GM12891 (cell line): Measurements from ENCODE around the gene ITGA8.
"Not testable (repeated sequence)": the region's sequence is repeated elsewhere in the genome, so short reads cannot be mapped to it uniquely, and the experiment has no call there.

ENCODE experiments used
- DNase-seq: peaks from one replicate; pipeline ENCODE4 v3.0.0; 2011; ENCODE audit warnings: low spot score; ENCODE audit not compliant: insufficient read length
- FAIRE-seq: peaks from 2 replicates; lab custom pipeline; 2011; peaks lifted over from hg19 to GRCh38; lab: Jason Lieb, UNC
- PAX5 ChIP-seq: IDR thresholded peaks from 2 replicates; pipeline ENCODE4 v1.6.1; 2011; ENCODE audit warnings: low read length, moderate library complexity, mild to moderate bottlenecking; ENCODE audit not compliant: insufficient read depth, severe bottlenecking
- POLR2A ChIP-seq: IDR thresholded peaks from 2 replicates; pipeline ENCODE4 v1.6.1; 2011; ENCODE audit warnings: low read depth, low read length, control low read depth
- POLR2AphosphoS5 ChIP-seq: IDR thresholded peaks from 2 replicates; pipeline ENCODE4 v1.6.1; 2011; ENCODE audit warnings: low read depth, low read length, control low read depth
- POU2F2 ChIP-seq: IDR thresholded peaks from 2 replicates; pipeline ENCODE4 v1.6.1; 2011; ENCODE audit warnings: low read depth, mild to moderate bottlenecking, control low read depth, low read length, moderate library complexity
- SPI1 ChIP-seq: IDR thresholded peaks from 2 replicates; pipeline ENCODE4 v1.6.1; 2011; ENCODE audit warnings: low read depth, low read length, control low read depth
- TAF1 ChIP-seq: IDR thresholded peaks from 2 replicates; pipeline ENCODE4 v1.6.1; 2011; ENCODE audit warnings: low read depth, low read length, control low read depth

The ITGA8 gene

GRCh38 chr10:15660990-15661389 is 58.7 kb downstream of the ITGA8 start:
- no peak for DNase-seq
- no peak for FAIRE-seq
- TF ChIP-seq SPI1 (no peak), PAX5 (no peak), TAF1 (no peak), POLR2A (no peak), POLR2AphosphoS5 (no peak), POU2F2 (no peak)

- FAIRE-seq (no peak), DNase-seq (no peak)
- TF ChIP-seq SPI1 (no peak), POLR2A (no peak), PAX5 (no peak), POLR2AphosphoS5 (no peak), POU2F2 (no peak), TAF1 (no peak)
These were observed 61.5 kb downstream of the ITGA8 start for GRCh38 chr10:15658069-15658702.

GRCh38 chr10:15652757-15653156 is 67.0 kb downstream of the ITGA8 start:
- FAIRE-seq, result no peak
- DNase-seq, result no peak
- no peak for TF ChIP-seq PAX5
- no peak for TF ChIP-seq SPI1

GRCh38 chr10:15652117-15652516 is 67.6 kb downstream of the ITGA8 start:
- no peak for FAIRE-seq
- TF ChIP-seq POLR2AphosphoS5, result no peak
- no peak for TF ChIP-seq SPI1
- no peak for TF ChIP-seq POU2F2
- TF ChIP-seq TAF1, result no peak
- no peak for TF ChIP-seq POLR2A
- no peak for TF ChIP-seq PAX5
- no peak for DNase-seq

- DNase-seq, result no peak
- FAIRE-seq, result no peak
- no peak for TF ChIP-seq PAX5
- no peak for TF ChIP-seq SPI1
- no peak for TF ChIP-seq POLR2A
- no peak for TF ChIP-seq POLR2AphosphoS5
- no peak for TF ChIP-seq TAF1
- no peak for TF ChIP-seq POU2F2
These were observed 68.5 kb downstream of the ITGA8 start for GRCh38 chr10:15651175-15651574.

GRCh38 chr10:15642095-15642494 is 77.6 kb downstream of the ITGA8 start:
- FAIRE-seq (no peak), DNase-seq (no peak)
- no peak for TF ChIP-seq POLR2AphosphoS5
- no peak for TF ChIP-seq POLR2A
- no peak for TF ChIP-seq TAF1
- TF ChIP-seq SPI1, result no peak
- no peak for TF ChIP-seq PAX5
- TF ChIP-seq POU2F2, result no peak

GRCh38 chr10:15640536-15641085 is 79.1 kb downstream of the ITGA8 start:
- DNase-seq (no peak), FAIRE-seq (no peak)
- TF ChIP-seq PAX5 (no peak), POLR2A (no peak), SPI1 (no peak), POLR2AphosphoS5 (no peak), TAF1 (no peak), POU2F2 (no peak)

GRCh38 chr10:15636446-15636845 is 83.3 kb downstream of the ITGA8 start:
- no peak for DNase-seq
- TF ChIP-seq SPI1 (no peak), TAF1 (no peak), POU2F2 (no peak), POLR2A (no peak), PAX5 (no peak), POLR2AphosphoS5 (no peak)
- FAIRE-seq, result no peak

- TF ChIP-seq PAX5 (no peak), SPI1 (no peak), TAF1 (no peak), POU2F2 (no peak), POLR2AphosphoS5 (no peak), POLR2A (no peak)
- FAIRE-seq (no peak), DNase-seq (no peak)
These were observed 87.1 kb downstream of the ITGA8 start for GRCh38 chr10:15632456-15633091.

- not testable (repeated sequence) for DNase-seq, FAIRE-seq
These were observed 88.5 kb downstream of the ITGA8 start for GRCh38 chr10:15631205-15631604.

- no peak for FAIRE-seq
- no peak for DNase-seq
- no peak for TF ChIP-seq POLR2A
- TF ChIP-seq POLR2AphosphoS5, result no peak
- no peak for TF ChIP-seq TAF1
- TF ChIP-seq SPI1, result no peak
- no peak for TF ChIP-seq PAX5
- TF ChIP-seq POU2F2, result no peak
These were observed 89.4 kb downstream of the ITGA8 start for GRCh38 chr10:15630353-15630752.
